ENCODE data around the gene BBS7. TPM values are rescaled to one million over a fixed set of nuclear protein-coding genes. Genes with fewer than 3 reads are reported as not detected.

The BBS7 gene
- total and polyA plus RNA-seq, 9 of the 15 experiments (the other 6 are each of a cell fraction or from before 2014, with no cell fraction given) = 13.4 to 25.8 (median 16.4) TPM

- ATAC-seq = peak; percentile 29
- Histone ChIP-seq H3K79me2 (ENCODE audit: control insufficient read depth, insufficient read depth, low read length) (no peaks in the 10 kb centered on the region), H3K4me2 (ENCODE audit: insufficient read depth, low read length) (no peak overlapping the region), H3K9ac (ENCODE audit: insufficient read depth in 1 of 2, low read depth in 2 of 2, low read length in 2 of 2) (no peak overlapping the region; a peak in 1 of 4 replicates), H3K36me3 (ENCODE audit: control insufficient read depth, insufficient read depth, low read length) (no peaks in the 10 kb centered on the region), H2AFZ (ENCODE audit: low read depth, low read length) (0 out of 2 replicates have a peak overlapping the region, but pooled peaks have one; percentile 0), H3K27ac (ENCODE audit: extremely low read depth, low read depth, low read length) (peak overlapping the region; percentile 29; the same call in 2 of the 3 replicates), H3K9me3 (replicated peaks; ENCODE audit: control insufficient read depth, insufficient read depth, low read depth, low read length) (no peaks in the 10 kb centered on the region), H3K9me1 (ENCODE audit: control insufficient read depth, insufficient read depth, low read length) (no peaks in the 10 kb centered on the region), H4K20me1 (replicated peaks; ENCODE audit: control insufficient read depth, insufficient read depth, low read length) (no peaks in the 10 kb centered on the region), H3K4me3 (no peak overlapping the region), H3K27me3 (ENCODE audit: control insufficient read depth in 2 of 2, insufficient read depth in 2 of 2, low read length in 2 of 2) (no peaks in the 10 kb centered on the region), H3K4me1 (replicated peaks in 1 of 2; ENCODE audit: control insufficient read depth in 2 of 2, insufficient read depth in 2 of 2, low read length in 2 of 2) (peaks cover 5 to 31% of the 10 kb centered on the region in 2 experiments; a peak in 4 of 5 replicates)
- in situ Hi-C loops (cut with MboI) = no loop called here
- ChIA-PET CTCF (ENCODE audit: low intra/inter-chr PET ratio) (no interaction called here), POLR2A (no interaction called here)
- peak; percentile 39 to 44 (median 40) for DNase-seq (ENCODE audit: extremely low read depth in 1 of 4, low spot score in 3 of 4)
- no TSS peak for BruUV-seq (replicated peaks)
- peak; percentile 64 for FAIRE-seq
- intact Hi-C loops (cut with micrococcal nuclease) = no loop called here
- WGBS (ENCODE audit: insufficient coverage, low coverage, missing lambda C conversion rate) = 34% methylated on average over 3 of the region's 3 CpGs
- no peak for TF ChIP-seq ZNF224 (CRISPR knock-in tag; IDR thresholded peaks at IDR 0.05)
- TF ChIP-seq MAFF (IDR thresholded peaks at IDR 0.05; ENCODE audit: low read length) = no peak
- TF ChIP-seq EGR1 (conservative IDR thresholded peaks at IDR 0.05) = peak; percentile 79
- no peak for TF ChIP-seq ATF7 (IDR thresholded peaks at IDR 0.05)
- TF ChIP-seq PURB (CRISPR knock-in tag; IDR thresholded peaks at IDR 0.05; ENCODE audit: low read depth) = no peak
- no peak for TF ChIP-seq RAD21 (CRISPR knock-in tag; conservative IDR thresholded peaks at IDR 0.05 in 1 of 2, IDR thresholded peaks at IDR 0.05 in 1 of 2)
- TF ChIP-seq, protein P1, sequence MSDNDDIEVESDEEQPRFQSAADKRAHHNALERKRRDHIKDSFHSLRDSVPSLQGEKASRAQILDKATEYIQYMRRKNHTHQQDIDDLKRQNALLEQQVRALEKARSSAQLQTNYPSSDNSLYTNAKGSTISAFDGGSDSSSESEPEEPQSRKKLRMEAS (CRISPR knock-in tag; IDR thresholded peaks at IDR 0.05) = no peak
- TF ChIP-seq EHMT2 (IDR thresholded peaks at IDR 0.05) = peak; percentile 56; the same call in 1 of the 2 replicates
- TF ChIP-seq GATAD2B (IDR thresholded peaks at IDR 0.05; ENCODE audit: borderline replicate concordance) = no peak
- TF ChIP-seq ATF3 (IDR thresholded peaks at IDR 0.05) = 0 out of 2 replicates have a peak, but pooled peaks have one; percentile 16
- TF ChIP-seq ATF3 (CRISPR knock-in tag; conservative IDR thresholded peaks at IDR 0.05) = no peak
- TF ChIP-seq ZNF316 (IDR thresholded peaks at IDR 0.05) = peak; percentile 5; the same call in 1 of the 2 replicates
- peak; percentile 69 for TF ChIP-seq PRDM10 (IDR thresholded peaks at IDR 0.05; ENCODE audit: partially characterized antibody)
- TF ChIP-seq, protein P2, sequence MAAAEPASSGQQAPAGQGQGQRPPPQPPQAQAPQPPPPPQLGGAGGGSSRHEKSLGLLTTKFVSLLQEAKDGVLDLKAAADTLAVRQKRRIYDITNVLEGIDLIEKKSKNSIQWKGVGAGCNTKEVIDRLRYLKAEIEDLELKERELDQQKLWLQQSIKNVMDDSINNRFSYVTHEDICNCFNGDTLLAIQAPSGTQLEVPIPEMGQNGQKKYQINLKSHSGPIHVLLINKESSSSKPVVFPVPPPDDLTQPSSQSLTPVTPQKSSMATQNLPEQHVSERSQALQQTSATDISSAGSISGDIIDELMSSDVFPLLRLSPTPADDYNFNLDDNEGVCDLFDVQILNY (CRISPR knock-in tag; IDR thresholded peaks at IDR 0.05) = no peak
- TF ChIP-seq, protein P3, sequence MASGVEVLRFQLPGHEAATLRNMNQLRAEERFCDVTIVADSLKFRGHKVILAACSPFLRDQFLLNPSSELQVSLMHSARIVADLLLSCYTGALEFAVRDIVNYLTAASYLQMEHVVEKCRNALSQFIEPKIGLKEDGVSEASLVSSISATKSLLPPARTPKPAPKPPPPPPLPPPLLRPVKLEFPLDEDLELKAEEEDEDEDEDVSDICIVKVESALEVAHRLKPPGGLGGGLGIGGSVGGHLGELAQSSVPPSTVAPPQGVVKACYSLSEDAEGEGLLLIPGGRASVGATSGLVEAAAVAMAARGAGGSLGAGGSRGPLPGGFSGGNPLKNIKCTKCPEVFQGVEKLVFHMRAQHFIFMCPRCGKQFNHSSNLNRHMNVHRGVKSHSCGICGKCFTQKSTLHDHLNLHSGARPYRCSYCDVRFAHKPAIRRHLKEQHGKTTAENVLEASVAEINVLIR (CRISPR knock-in tag; IDR thresholded peaks at IDR 0.05) = no peak
Observed at GRCh38 chr4:121789960-121790829, 80.1 kb downstream of the BBS7 start.
